Mucosa of descending colon (tissue), 3 donors: Measurements from ENCODE around the gene SGF29. TPM values are rescaled to one million over a fixed set of nuclear protein-coding genes. Genes with fewer than 3 reads are reported as not detected.
"Not testable (repeated sequence)": the region's sequence is repeated elsewhere in the genome, so short reads cannot be mapped to it uniquely, and the experiment has no call there.

ENCODE experiments used
- ATAC-seq: fragments of 200-7000 bp; cut with Tn5 transposase; one replicate; pipeline ENCODE4 v1.9.1; 2020; ENCODE audit warnings: mild to moderate bottlenecking, moderate library complexity
- DNase-seq, 3 donors: peaks; one replicate each; pipeline ENCODE4 v3.0.0-alpha.2; 2020
- H3K36me3 ChIP-seq: fragments of 200-600 bp; one replicate; pipeline ENCODE4 v1.8.0; 2021; ENCODE audit warnings: low read depth, mild to moderate bottlenecking
- H3K4me1 ChIP-seq: fragments of 200-600 bp; one replicate; pipeline ENCODE4 v1.8.0; 2021; ENCODE audit warnings: low read depth, mild to moderate bottlenecking
- H3K4me3 ChIP-seq: fragments of 200-600 bp; one replicate; pipeline ENCODE4 v1.8.0; 2021; ENCODE audit warnings: mild to moderate bottlenecking
- H3K9me3 ChIP-seq: fragments of 200-600 bp; one replicate; pipeline ENCODE4 v1.8.0; 2021; ENCODE audit warnings: mild to moderate bottlenecking
- intact Hi-C, 2 donors: fragments of 100-400 bp; cut with DNase I in 1 of 2; cut with micrococcal nuclease in 1 of 2; formaldehyde crosslinking; loops; one replicate each; pipeline versions ENCODE4 v1.11.0 to v1.11.1; 2022; cut with DNase I, micrococcal nuclease
- total RNA-seq, 3 donors: library from RNA; stranded (reverse); fragmentation: NEBNext Ultra II Directional in 2 of 3; extraction: Animal tissue kit (Norgen Biotek cat#: 25700) in 2 of 3; gene quantifications; one replicate each; pipeline versions ENCODE4 v1.2.1 to v1.2.4, GENCODE V29; 2021 to 2023
- TF ChIP-seq, protein P1 (sequence below): fragments of 200-600 bp; IDR thresholded peaks from one replicate; pipeline ENCODE4 v1.8.0; 2022; ENCODE audit warnings: antibody characterized with exemption, mild to moderate bottlenecking
- donor health status: DM: no; HTN: no; CAD: no; lungs with moderate emphysema.
- donor health status: DM: no; HTN: no; CAD: no.
- donor health status: DM: no; HTN: yes; CAD: no.

Gene SGF29
- total RNA-seq, 3 donors from 2014 or later = 21.6 to 45.9 (median 25.9) TPM

DNA sequence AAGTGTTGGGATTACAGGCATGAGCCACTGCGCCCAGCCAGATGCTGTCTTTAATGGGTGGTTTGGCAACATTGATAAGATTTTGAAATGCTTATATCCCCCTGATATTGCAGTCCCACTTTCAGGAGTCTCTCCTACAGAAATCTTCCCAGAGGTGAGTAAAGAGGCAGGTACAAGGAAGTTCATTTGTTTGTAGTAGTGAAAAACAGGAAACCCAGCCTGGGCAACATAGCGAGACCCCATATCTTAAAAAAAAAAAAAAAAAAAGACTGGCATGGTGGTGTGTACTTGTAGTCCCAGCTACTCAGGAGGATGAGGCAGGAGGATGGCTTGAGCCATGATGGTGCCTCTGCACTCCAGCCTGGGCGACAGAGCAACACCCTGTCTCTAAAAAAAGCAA is 8.7 kb upstream of the SGF29 start:
- no peak for DNase-seq
- H3K9me3 ChIP-seq = no peaks in the 10 kb centered on the region
- TF ChIP-seq, protein P1, sequence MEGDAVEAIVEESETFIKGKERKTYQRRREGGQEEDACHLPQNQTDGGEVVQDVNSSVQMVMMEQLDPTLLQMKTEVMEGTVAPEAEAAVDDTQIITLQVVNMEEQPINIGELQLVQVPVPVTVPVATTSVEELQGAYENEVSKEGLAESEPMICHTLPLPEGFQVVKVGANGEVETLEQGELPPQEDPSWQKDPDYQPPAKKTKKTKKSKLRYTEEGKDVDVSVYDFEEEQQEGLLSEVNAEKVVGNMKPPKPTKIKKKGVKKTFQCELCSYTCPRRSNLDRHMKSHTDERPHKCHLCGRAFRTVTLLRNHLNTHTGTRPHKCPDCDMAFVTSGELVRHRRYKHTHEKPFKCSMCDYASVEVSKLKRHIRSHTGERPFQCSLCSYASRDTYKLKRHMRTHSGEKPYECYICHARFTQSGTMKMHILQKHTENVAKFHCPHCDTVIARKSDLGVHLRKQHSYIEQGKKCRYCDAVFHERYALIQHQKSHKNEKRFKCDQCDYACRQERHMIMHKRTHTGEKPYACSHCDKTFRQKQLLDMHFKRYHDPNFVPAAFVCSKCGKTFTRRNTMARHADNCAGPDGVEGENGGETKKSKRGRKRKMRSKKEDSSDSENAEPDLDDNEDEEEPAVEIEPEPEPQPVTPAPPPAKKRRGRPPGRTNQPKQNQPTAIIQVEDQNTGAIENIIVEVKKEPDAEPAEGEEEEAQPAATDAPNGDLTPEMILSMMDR = no peak
- H3K4me1 ChIP-seq = peaks cover 14% of the 10 kb centered on the region
- H3K4me3 ChIP-seq = no peak overlapping the region
- no peaks in the 10 kb centered on the region for H3K36me3 ChIP-seq
- intact Hi-C loops = no loop called here
- no peak for ATAC-seq

DNA sequence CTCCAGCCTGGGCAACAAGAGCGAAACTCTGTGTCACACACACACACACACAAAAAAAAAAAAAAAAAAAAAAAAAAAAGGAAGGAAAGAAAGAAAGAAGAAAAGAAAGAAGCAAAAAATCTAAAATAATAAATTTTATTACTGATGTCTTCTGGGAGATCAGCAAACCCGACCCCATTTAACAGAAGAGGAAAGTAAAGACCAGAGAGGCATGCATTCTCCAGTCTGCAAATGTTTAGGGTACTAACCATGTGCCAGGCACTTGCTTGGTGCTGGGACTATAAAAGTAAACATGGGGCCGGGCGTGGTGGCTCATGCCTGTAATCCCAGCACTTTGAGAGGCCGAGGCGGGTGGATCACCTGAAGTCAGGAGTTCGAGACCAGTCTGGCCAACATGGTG is 7.8 kb upstream of the SGF29 start:
- H3K4me3 ChIP-seq, ATAC-seq, DNase-seq, H3K9me3 ChIP-seq, intact Hi-C loops, H3K36me3 ChIP-seq: not testable (repeated sequence)
- peaks cover 14% of the 10 kb centered on the region for H3K4me1 ChIP-seq

GRCh38 chr16:28546626-28547025 is 7.1 kb upstream of the SGF29 start:
- intact Hi-C loops = no loop called here
- Histone ChIP-seq H3K9me3 (no peaks in the 10 kb centered on the region), H3K36me3 (no peaks in the 10 kb centered on the region), H3K4me3 (no peak overlapping the region), H3K4me1 (peaks cover 11% of the 10 kb centered on the region)
- TF ChIP-seq, protein P1 = no peak
- ATAC-seq = no peak
- no peak for DNase-seq

GRCh38 chr16:28548306-28548802 is 5.4 kb upstream of the SGF29 start:
- intact Hi-C loops = no loop called here
- DNase-seq = peak in 1 of 3 donors; percentile 48
- ATAC-seq = no peak
- H3K36me3 ChIP-seq = no peaks in the 10 kb centered on the region
- H3K4me3 ChIP-seq = no peak overlapping the region
- peaks cover 1% of the 10 kb centered on the region for H3K4me1 ChIP-seq
- TF ChIP-seq, protein P1 = no peak
- H3K9me3 ChIP-seq = no peaks in the 10 kb centered on the region

GRCh38 chr16:28549301-28549899 is 4.3 kb upstream of the SGF29 start:
- ATAC-seq (peak; percentile 41), DNase-seq (peak in 1 of 3 donors; percentile 45)
- Histone ChIP-seq H3K4me1 (peaks cover 7% of the 10 kb centered on the region), H3K4me3 (no peak overlapping the region), H3K36me3 (no peaks in the 10 kb centered on the region), H3K9me3 (no peaks in the 10 kb centered on the region)
- TF ChIP-seq, protein P1 = no peak
- intact Hi-C loops = no loop called here

DNA sequence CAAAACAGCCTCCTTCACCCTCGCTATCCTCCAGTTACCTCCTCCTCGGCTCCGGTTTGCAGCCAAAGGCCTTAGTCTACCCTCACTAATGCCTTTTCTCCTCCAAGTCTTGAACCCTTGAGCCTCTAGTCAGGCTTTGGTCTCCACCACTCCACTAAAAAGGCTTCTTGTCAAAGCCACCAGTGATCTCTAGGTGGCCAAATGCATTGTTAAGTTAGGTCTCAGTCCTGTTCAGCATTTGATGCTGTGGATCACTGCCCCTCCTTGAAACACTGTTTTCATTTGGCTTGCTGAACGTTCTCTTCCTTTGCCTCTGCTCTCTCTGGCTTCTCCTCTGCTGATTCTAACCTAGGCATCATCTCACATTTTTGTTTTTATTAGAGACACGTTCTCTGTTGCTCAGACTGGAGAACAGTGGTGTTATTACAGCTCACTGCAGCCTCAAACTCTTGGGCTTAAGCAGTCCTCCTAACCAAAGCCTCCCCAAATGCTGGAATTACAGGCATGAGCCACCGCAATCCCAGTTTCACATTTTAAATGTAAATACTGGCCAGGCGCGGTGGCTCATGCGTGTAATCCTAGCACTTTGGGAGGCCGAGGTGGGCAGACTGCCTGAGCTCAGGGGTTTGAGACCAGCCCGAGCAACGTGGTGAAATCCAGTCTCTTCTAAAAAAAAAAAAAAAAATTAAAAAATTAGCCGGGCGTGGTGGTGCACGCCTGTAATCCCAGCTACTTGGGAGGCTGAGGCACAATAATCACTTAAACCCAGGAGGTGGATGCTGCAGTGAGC is 1.1 kb downstream of the SGF29 start:
- DNase-seq = no peak
- Histone ChIP-seq H3K4me3 (no peak overlapping the region), H3K9me3 (no peaks in the 10 kb centered on the region), H3K4me1 (peaks cover 22% of the 10 kb centered on the region), H3K36me3 (no peaks in the 10 kb centered on the region)
- TF ChIP-seq, protein P1 = no peak
- ATAC-seq = no peak
- intact Hi-C loops = no loop called here
